Stimulated activated CD8-positive, alpha-beta memory T cell treated with anti-CD3 and anti-CD28 coated beads, Interleukin-4, amount 100 ng/mL, for 24 hours (primary cell): ENCODE data around the gene POU2AF1.

Experiments
- DNase-seq: peaks from one replicate; pipeline ENCODE4 v3.0.0-alpha.2; 2020; ENCODE audit warnings: low read depth

The POU2AF1 gene

GRCh38 chr11:111361052-111361801 lies 17.8 kb downstream of the POU2AF1 start:
- DNase-seq, result no peak

- DNase-seq, result no peak
These were observed 18.7 kb downstream of the POU2AF1 start for GRCh38 chr11:111360150-111361043.

GRCh38 chr11:111359223-111360149 lies 19.6 kb downstream of the POU2AF1 start:
- no peak for DNase-seq

GRCh38 chr11:111358038-111359001 lies 20.8 kb downstream of the POU2AF1 start:
- no peak for DNase-seq

- no peak for DNase-seq
These were observed 21.7 kb downstream of the POU2AF1 start for GRCh38 chr11:111357150-111358037.

GRCh38 chr11:111356660-111357048 lies 22.4 kb downstream of the POU2AF1 start:
- DNase-seq, result no peak

- no peak for DNase-seq
These were observed 23.0 kb downstream of the POU2AF1 start for GRCh38 chr11:111355956-111356659.

- no peak for DNase-seq
These were observed 24.0 kb downstream of the POU2AF1 start for GRCh38 chr11:111355101-111355500.

- DNase-seq, result no peak
These were observed 24.5 kb downstream of the POU2AF1 start for GRCh38 chr11:111354601-111354891.

- DNase-seq, result no peak
These were observed 25.1 kb downstream of the POU2AF1 start for GRCh38 chr11:111353776-111354600.

- DNase-seq, result no peak
These were observed 26.0 kb downstream of the POU2AF1 start for GRCh38 chr11:111352935-111353710.

- no peak for DNase-seq
These were observed 26.8 kb downstream of the POU2AF1 start for GRCh38 chr11:111352231-111352746.

GRCh38 chr11:111351374-111352055 lies 27.6 kb downstream of the POU2AF1 start:
- DNase-seq, result no peak

- no peak for DNase-seq
These were observed 28.3 kb downstream of the POU2AF1 start for GRCh38 chr11:111350811-111351210.

- no peak for DNase-seq
These were observed 29.8 kb downstream of the POU2AF1 start for GRCh38 chr11:111349191-111349695.

GRCh38 chr11:111348147-111348546 lies 30.9 kb downstream of the POU2AF1 start:
- no peak for DNase-seq

- DNase-seq, result no peak
These were observed 31.4 kb downstream of the POU2AF1 start for GRCh38 chr11:111347723-111348115.
